Activated CD4-positive, CD25-positive, alpha-beta regulatory T cell treated with anti-CD3 and anti-CD28 coated beads, Interleukin-2, amount 50 U/mL, for 16 hours (primary cell): ENCODE results near the gene RBM45.
"Not testable (repeated sequence)": the region's sequence is repeated elsewhere in the genome, so short reads cannot be mapped to it uniquely, and the experiment has no call there.

Experiments
- DNase-seq: peaks from one replicate; pipeline ENCODE4 v3.0.0-alpha.2; 2020; ENCODE audit warnings: low read depth, low spot score

RBM45 gene

DNA sequence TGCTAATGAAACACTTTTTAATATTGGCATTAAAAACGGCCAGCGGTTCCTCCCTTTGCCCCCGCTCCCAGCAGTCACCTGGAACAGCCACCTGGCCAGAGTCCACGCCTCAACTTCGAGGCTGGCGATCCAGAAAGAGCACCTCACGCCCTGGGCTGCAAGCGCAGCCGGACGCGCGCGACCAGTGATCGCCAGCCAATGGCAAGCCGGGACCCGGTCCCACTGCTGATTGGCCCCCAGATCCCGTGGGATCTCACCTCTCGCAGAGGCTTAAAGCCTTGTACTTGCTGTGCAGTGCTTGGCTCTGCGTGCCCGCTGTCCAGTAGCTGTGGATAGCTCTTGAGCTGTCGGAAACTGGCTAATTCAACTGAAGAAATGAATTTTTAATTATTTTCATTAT, 4.1 kb upstream of the RBM45 start:
- no peak for DNase-seq

DNA sequence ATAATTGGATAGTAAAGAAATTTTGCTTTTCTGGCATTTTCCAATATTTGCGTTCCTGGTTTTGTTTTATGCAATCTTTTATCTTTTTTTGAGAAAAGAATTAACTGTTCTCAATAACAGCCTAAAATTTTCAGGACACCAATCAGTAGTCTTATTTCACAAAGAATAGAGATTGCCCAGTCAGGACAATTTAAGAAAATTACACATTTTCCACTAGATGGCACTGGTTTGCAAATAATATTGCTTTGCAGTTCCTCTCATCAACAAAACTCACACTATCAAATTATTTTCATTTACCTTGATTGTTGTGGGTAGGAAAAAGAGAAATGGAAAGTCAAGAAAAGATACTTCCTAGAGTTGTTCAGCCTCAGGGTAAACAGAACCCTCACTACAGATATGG, 2.4 kb upstream of the RBM45 start:
- no peak for DNase-seq

DNA sequence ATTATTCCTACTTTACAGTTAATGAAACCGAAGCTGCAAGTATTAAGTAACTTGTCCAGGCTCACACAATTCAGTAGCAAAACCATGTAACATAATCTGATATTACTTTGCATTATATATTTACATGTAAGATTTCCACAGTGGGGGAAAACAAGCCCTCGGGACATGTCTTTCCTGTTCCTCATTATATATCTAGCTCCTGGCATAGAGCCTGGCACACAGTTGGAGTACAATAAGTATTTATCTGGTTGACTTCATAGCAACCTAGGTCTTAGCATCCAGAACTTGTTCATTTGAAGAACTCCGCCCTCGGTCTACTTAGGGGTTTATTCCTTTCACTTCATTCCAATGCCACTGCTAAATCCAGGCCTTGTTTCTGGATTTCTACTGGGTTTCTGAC, 1.6 kb upstream of the RBM45 start:
- DNase-seq: no peak

DNA sequence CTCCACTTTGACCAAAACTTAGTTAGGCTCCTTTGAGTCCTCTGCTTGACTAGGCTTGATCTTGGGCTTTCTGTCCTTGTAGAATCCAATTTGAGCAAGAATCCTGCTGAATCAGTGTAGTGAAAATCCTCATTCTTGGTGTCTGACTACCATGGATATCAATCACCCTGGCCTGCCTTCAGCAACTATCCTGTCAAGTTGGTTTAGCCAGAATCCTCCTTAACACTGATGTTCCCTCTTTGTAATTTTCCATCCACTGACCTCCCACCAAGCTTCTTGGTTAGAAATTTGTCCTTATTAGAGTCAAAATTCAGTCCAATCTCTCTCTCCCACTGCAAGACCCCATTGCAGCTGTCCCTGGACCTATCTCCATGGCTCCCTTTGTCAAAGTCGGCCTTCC, 494 bp upstream of the RBM45 start:
- DNase-seq: no peak

DNA sequence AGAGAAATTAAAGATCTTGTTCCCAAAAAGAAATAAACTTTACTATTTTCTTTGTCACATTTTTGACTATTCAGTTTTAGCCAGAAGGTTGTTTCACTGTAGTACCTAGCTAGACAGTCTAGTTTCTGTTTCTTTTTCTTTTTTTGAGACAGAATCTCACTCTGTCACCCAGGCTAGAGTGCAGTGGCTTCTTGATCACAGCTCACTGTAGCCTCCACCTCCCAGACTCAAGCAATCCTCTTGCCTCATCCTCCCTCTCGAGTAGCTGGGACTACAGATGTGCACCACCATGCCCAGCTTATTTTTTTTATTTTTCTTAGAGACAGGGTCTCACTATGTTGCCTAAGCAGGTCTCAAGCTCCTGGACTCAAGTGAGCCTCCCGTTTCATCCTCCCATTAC, 2.2 kb downstream of the RBM45 start:
- no peak for DNase-seq

DNA sequence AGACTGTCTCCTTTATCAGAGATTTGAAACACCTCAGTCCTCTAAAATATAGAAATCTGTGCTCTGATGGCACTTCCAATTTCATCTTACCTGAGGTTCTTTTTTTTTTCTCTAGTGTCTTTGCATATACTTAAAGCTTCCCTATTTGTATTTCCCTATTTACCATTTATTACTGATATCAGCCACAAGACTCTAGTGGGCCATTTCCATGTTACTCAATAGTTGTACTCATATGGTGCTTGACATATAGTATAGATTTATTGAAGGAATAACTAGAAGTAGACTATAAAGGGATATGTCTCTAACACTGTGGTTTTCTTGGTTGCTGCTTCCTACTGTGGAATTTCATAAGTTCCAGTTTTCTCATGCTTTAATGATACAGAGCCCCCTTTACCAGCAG, 3.0 kb downstream of the RBM45 start:
- no peak for DNase-seq

DNA sequence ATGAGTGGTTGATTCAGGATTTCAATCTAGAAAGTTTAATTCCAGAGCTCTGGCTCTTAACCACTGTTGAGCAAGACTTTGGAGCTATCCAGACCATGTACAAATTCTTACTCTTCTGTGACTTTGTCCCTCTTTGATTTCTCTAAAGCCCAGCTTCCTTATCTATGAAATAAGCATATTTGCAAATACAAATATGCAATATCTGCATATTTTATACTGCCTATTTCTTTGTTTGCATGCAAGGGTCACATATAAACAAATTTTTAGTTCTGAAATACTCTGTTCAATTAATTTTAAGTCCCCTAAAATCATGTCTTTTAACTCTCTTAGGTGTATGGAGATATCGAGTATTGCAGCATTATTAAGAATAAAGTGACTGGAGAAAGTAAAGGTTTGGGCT, 5.5 kb downstream of the RBM45 start:
- DNase-seq: no peak

DNA sequence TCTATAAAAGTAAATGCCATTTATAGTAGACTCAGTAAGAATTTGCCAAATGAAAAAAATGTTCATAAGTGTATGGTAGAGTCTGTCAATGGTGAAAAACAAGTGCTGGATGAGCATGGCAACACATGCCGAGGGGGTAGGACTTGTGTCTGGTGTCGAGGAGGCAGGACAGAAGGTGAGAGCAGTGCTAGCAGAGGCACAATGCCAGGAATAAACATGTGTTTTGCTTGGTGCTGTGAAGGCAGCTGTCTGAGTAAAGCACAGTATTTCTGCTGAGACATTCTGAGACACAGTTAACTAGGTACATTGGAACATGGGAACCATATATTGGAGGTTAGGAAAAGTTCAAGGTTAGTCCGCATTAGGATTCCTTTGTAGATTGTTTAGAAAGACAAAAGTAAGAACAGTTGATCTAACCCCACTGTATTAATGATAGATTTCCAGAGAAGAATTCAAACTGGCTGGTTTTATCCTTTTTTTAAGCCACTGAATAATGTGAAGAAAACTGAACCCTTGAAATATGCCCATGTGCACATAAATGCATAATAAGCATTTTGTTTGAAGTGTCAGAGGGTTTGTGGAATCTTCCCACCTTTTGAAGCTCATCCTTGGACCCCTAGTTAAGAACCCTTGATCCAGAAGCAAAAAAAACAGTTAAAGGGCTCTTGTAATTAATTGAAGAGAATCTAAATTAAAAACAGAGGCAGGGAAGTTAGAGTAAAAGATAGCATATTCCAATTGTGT, 7.1 kb downstream of the RBM45 start:
- DNase-seq: no peak

DNA sequence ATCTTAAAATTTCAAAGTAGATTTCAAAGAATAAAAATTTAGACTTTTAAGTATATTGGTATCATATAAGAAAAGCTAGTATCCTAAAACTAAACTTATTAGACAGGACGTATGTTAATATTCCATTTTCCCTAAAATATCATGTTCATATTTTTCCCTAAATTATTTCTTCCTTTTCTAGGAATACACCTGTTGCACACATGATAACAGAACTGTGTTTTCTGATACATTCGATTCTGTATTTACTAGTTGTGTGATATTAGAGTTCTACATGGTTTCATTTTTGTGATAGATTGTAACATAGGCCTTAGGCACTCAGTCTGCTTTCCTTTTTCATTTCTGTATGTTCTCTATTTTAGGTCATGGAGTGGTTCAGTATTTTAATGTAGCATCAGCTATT, 10.9 kb downstream of the RBM45 start:
- no peak for DNase-seq

DNA sequence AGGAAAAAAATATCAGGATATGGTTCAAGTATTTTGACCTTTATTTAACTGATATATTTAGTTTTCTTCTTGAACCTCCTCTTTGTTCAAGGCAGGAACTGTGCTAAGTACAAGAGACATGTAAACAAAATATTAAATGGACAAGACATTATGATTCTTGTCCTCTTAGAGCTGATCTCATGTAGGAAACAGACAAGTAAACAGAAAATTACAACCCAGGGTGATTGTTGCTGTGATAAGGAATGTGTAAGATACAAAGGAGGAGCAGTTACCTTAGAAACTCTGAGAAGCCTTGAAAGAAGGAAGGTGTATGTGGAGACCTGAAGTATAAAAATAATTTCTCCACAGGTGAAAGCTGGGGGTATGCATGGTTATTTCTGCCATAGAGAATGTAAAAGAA, 12.9 kb downstream of the RBM45 start:
- no peak for DNase-seq

DNA sequence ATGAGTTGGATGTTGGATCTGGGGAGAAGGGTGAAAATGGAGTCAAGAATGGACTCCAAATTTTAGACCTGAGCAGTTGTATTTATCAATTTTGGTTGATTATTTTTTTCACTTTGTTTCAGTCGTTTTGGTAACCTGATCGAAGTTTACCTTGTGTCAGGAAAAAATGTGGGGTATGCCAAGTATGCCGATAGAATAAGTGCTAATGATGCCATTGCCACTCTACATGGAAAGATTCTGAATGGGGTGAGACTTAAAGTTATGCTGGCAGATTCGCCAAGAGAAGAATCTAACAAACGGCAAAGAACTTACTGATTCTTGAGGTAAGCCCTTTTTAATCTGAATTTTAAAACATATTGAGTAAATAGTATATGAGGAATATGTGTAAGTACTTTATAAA, 13.6 kb downstream of the RBM45 start:
- DNase-seq: no peak

DNA sequence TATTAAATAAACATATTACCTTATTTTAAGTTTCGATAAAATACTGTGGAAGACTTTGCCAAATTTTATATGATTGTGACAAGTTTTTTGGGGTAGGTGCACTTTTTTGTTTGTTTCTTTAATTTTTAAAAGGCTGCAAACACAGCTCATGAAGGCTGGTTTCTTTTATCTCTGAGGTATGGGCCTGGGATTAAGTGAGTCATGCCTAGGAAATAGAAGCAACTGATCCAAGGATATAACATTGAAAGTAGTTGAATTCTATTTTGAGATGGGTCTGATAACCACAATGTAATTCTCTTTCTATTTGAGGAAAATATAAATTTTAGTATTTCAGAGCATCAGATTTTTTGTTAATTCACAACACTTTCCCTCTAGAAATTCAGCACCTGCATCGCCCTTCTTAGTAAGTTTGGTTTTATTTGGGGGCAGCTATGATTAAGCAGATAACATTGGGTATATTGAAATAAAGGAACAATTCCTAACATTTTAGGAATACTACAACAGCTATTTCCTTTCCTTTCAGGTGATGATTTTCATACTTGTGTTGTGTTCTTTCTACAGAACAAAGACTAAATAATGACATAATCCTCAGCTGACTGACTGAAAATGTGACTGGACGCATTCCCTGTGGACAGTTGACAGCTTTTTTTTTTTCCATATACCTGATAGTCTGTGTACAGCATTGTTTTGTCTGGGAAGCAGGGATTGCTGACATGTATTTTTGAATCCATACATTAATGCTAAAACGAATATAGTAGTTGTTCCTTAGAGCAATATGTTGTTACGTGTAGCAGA, 16.8 kb downstream of the RBM45 start:
- no peak for DNase-seq

DNA sequence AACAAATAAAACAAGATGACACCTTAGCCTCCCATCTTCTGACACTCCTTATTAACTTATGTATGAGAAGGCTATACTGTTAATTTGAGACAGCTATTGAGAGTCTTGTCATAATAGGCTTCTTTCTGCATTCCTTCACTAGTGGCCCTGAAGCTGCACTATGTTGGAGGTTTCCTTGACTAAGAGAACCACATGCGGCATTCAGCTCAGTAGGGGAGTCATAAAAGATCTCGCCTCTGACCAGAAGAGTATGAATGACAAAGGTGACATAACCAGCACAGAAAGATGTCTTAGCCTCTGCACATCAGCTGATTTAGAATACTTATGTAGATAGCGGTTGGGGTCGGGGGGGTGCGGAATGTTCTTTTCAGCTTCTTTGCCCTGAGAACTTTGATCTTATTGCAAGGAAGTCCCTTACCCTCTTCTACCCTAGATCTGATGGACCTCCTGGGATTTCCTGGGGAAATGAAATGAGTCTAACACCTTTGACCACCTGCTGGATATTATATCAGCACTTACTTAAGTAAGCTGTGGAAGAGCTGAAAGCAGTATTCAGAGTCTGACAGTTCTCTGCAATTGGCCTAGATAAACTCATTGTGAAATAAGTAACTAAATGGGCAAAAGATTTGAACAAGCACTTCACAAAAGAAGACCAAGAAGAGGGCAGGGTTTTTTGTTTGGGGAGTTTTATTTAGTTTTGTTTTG, 24.2 kb downstream of the RBM45 start:
- no peak for DNase-seq

DNA sequence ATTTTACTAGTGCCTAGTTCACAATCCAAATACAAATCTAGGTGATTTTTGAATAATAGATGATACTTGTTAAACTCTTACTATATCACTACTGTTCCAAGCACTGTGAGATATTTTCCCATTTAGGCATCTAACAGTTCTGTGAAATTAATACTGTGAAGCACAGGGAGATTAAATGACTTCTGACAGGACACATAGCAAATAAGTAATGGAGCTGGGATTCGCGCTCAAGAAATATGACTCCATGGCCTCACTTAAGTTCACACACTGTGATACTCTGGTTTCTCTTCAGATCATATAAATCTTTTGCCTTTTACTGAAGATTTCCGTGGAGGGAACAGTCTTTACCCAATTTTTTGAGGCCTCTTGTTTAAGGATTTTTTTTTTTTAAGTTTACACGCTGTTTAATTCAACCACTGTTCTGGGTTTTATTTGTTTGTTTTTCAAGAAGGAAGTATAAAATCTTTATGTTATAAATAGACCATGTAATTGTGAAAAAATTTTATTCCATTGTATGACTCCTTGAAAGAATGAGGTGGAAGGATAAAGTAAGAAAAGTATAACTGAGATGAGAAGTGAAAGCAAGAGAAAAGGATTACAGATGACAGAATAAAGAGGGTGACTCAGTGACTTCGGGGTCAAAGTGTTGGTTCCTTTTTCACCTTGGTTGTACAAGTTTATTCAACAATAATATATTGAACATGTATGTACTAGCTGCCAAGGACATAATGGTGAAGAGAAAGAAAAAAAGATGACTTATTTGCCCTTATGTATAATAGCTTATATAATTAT, 30.2 kb downstream of the RBM45 start:
- no peak for DNase-seq

DNA sequence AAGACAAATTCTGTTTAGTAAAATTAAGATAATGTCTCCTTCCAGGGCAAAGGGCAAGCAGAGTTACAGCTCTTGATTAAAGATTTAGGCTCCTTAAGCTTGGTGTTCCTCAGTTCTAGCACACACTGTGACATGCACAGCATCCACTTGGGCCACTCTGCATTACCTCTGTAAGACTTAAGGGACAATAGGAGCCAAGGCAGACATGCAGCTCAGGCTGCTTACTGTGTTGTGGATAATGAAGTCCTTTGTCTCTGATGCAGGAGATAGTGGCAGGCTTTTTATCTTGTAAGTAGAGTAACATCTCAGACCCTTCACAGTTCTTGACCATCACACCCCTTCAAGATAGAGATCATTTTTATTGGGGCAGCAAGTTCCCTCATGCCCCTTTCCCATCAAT, 31.2 kb downstream of the RBM45 start:
- no peak for DNase-seq

DNA sequence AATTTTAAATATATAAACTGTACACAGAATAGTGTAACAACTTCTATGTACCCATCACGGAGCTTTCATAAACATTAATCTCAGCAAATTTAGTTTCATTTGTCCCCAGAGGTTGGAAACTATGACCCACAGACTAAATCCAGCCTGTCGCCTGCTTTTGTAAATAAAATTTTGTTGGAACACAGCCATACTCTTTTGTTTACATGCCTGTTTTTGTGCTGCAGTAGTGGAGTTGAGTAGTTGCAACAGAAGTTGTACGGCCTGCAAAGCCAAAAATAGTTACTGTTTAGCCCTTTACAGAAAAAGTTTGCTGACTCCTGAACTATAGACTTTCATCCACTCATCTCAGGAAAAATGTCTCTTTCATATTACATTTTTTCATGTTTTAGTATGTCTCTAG, 39.8 kb downstream of the RBM45 start:
- DNase-seq: no peak

DNA sequence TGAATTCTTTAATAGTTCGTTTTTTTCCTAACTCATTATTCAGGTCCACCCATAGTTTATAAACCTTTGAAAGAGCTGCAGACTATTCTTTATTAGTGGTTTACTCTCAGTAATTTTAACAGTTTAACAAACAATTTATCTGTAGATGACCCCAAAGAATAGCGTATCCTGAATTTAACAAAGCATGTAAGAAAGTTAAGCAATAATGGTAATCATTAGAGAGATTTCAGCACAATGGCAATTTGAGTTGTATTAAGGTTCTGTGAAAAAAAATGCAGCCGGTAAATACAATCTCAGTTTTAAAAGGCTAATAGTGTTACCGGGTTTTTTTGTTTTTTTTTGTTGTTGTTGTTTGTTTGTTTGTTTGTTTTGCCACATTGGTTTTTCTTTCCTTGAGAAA, 40.3 kb downstream of the RBM45 start:
- DNase-seq: no peak

DNA sequence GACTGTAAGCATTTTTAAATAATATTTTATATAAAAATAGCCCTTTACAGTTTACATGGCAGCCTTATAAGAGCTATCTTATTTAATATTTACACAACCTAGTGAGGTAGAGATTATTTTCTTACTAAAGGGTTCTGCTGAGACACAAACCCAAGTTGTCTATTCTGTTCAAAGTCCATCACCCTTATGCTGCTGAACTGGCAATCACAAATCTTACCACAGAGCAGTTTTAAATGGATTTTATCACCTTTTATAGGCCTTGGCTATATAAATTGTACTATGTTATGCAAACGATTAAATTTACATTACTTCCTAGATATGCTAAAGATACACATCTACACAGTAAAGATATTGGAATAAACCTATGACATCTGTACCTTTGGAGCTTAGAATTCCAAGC, 40.7 kb downstream of the RBM45 start:
- DNase-seq: no peak

DNA sequence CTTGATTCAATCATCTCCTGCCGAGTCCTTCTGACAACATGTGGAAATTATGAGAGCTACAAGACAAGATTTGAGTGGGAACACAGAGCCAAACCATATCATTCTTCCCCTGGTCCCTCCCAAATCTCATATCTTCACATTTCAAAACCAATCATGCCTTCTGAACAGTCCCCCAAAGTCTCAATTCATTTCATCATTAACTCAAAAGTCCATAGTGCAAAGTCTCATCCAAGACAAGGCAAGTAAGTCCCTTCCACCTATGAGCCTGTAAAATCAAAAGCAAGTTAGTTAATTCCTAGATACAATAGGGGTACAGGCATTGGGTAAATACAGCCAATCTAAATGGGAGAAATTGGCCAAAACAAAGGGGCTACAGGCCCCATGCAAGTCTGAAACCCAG, 41.6 kb downstream of the RBM45 start:
- DNase-seq: not testable (repeated sequence)

DNA sequence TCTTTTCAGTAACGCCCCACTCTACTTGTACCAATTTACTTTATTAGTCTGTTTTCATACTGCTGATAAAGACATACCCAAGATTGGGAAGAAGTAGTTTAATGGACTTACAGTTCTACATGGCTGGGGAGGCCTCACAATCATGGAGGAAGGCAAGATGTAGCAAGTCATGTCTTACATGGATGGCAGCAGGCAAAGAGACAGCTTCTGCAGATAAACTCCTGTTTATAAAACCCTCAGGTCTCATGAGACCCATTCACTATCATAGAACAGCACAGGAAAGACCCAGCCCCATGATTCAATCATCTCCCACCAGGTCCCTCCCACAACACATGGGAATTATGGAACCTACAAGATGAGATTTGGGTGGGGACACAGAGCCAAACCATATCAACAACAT, 43.3 kb downstream of the RBM45 start:
- DNase-seq: no peak

DNA sequence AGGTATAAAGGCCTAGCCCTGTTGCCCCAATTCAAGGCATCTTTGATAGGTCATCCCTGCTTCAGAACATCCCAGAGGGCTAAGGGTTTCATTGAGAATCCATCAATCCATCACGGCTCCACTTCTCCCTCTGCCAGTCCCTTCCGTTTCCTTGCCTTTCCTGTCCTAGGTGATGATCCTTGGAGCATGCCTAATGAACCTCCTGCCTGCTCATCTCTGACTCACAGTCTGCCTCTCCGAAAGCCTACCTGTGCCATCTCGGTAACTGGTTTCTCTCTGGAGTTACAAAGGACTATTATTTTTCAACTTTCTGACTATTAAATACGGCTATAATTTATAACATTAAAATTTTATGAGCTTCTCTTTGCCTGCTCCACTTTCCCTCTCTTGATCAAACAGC, 45.3 kb downstream of the RBM45 start:
- DNase-seq: no peak

DNA sequence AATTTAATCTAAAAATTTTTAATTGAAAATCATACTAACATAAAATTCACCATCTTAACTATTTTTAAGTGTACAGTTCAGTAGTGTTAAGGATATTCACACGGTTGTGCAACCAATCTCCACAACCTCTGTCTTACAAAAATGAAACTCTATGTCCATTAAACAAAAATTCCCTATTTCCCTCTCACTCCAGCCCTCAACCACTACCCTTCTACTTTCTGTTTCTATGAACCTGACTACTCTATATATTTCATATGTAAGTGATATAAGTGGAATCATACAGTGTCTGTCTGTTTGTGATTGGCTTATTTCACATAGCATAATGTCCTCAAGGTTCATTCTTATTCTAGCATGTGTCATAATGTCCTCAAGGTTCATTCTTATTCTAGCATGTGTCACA, 47.7 kb downstream of the RBM45 start:
- no peak for DNase-seq
